ENCODE data around the gene C8G. TPM values are rescaled to one million over a fixed set of nuclear protein-coding genes. Genes with fewer than 3 reads are reported as not detected.

Gene C8G
- polyA plus RNA-seq, 1 experiment = 0.48 TPM

DNA sequence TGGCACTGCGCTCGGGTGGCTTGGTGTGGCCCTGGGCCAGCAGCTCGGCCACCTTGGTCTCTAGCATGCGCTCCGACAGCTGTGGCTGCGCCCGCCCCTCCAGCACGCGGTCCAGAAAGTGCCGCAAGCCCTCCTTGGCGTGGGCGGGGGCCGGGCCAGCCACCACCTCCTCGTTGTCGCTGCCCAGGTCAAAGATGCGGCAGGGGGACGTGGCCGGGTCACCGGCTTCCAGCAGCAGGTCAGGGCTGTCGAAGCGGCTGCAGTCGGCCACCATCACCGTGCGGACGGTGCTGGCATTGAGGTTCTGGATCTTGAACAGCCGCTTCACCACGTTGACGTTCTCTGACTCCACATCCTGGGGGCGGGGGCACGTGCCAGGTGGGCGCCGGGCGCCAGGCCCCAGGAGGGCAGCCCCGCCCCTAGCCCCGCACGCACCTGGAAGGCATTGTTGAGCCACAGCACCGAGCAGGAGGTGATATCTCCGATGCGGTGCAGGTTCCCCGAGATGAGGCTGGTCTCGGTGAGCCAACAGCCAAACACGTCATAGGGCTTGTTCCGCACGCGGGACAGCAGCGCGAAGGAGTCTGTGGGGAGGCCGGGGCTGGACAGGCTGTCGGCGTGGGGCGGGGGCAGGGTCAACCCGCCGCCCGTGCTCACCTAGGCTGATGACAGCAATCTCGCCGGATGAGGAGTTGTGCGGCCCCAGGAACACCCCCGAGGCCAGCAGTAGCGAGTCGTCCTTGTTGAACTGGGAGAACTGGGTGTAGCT is 2.7 kb upstream of the C8G start:
- ChIA-PET CTCF (no interaction called here), POLR2A (no interaction called here)
- TF ChIP-seq, protein P1, sequence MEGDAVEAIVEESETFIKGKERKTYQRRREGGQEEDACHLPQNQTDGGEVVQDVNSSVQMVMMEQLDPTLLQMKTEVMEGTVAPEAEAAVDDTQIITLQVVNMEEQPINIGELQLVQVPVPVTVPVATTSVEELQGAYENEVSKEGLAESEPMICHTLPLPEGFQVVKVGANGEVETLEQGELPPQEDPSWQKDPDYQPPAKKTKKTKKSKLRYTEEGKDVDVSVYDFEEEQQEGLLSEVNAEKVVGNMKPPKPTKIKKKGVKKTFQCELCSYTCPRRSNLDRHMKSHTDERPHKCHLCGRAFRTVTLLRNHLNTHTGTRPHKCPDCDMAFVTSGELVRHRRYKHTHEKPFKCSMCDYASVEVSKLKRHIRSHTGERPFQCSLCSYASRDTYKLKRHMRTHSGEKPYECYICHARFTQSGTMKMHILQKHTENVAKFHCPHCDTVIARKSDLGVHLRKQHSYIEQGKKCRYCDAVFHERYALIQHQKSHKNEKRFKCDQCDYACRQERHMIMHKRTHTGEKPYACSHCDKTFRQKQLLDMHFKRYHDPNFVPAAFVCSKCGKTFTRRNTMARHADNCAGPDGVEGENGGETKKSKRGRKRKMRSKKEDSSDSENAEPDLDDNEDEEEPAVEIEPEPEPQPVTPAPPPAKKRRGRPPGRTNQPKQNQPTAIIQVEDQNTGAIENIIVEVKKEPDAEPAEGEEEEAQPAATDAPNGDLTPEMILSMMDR (IDR thresholded peaks at IDR 0.05; ENCODE audit: insufficient read depth, low read depth, low read length) = no peak
- no peak for DNase-seq (ENCODE audit: low read depth)
- Histone ChIP-seq H3K27me3 (ENCODE audit: control insufficient read depth, insufficient read depth, low read length) (no peaks in the 10 kb centered on the region), H3K4me3 (ENCODE audit: low read depth, low read length) (no peak overlapping the region), H3K36me3 (ENCODE audit: control insufficient read depth, insufficient read depth, low read length) (peaks cover 28% of the 10 kb centered on the region)

DNA sequence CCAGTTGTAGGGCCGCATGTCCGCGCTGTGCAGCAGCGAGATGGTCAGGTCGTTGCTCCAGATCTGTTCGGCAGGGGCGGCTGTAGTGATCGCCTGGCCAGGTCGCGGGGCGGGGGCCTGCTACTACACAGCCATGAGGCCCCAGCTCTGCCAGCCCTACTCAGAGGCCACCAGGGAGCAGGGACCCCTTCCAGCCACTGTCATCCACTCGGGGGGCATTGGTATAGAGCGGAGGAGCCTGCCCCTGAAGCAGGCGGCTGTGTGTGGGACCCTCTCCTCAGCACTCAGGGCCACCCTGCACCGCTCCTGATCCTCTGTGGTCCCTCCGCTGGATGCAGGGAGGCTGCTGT is 2.2 kb upstream of the C8G start:
- peaks cover 26% of the 10 kb centered on the region for H3K36me3 ChIP-seq (ENCODE audit: control insufficient read depth, insufficient read depth, low read length)
- CTCF ChIA-PET = interaction anchor here (1.4 kb wide), 1 partner anchor 23 kb away, joined by 4 read pairs; no protein-coding TSS in a partner anchor
- POLR2A ChIA-PET = no interaction called here
- DNase-seq (ENCODE audit: low read depth) = no peak
- TF ChIP-seq, protein P1 (IDR thresholded peaks at IDR 0.05; ENCODE audit: insufficient read depth, low read depth, low read length) = no peak
- H3K27me3 ChIP-seq (ENCODE audit: control insufficient read depth, insufficient read depth, low read length) = no peaks in the 10 kb centered on the region
- peak overlapping the region; percentile 96 for H3K4me3 ChIP-seq (ENCODE audit: low read depth, low read length)

DNA sequence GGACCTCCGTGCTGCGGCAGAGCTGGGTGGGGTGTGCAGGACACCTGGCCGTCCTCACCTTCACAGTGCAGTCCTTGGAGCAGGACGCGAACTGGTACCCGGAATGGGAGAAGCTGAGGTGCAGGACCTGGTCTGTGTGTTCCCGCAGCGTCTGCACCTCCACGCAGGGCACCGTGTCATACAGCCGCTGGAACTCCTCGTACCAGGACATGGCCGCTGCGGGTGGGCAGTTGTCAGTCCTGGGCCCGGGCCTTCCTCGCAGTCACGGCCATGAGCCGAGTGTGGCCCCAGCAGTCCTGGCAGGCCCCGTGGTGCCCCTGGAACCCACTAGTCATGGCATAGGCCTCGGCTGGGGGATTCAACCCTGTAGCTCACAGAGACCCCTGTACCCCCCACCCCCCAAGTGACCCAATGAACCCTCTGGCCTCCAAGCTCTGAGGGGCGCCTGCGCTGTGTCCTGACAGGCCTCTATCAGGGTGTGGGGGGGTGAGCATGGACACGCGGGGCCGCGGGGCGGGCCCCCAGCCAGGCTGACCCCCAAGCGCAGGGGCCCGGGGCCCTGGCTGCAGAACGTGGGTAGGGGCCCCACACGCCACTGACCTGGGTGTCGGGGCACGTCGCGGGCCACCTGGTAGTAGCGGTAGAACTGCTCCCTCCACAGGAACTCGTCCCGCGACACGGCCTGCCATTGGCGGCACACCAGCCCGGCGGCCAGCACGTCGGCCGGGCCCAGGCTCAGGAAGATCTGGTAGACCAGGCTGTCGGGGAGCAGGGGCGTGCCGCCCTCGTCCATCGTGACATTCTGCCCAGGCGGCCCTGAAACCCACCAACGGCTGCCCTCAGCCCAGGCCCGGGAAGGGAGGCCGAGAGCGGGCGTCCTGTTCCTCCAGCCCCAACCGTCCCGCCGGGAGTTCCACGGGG is 1.5 kb upstream of the C8G start:
- CTCF ChIA-PET = interaction anchor here (0.6 to 1.5 kb wide), 8 partner anchors 11 to 92 kb away, joined by 3 to 8 read pairs (median 3); partner anchors contain the start of gene CLIC3
- no peak for DNase-seq (ENCODE audit: low read depth)
- no peaks in the 10 kb centered on the region for H3K27me3 ChIP-seq (ENCODE audit: control insufficient read depth, insufficient read depth, low read length)
- TF ChIP-seq, protein P1 (IDR thresholded peaks at IDR 0.05; ENCODE audit: insufficient read depth, low read depth, low read length) = no peak
- peak overlapping the region; percentile 96 for H3K4me3 ChIP-seq (ENCODE audit: low read depth, low read length)
- POLR2A ChIA-PET = no interaction called here
- peaks cover 26% of the 10 kb centered on the region for H3K36me3 ChIP-seq (ENCODE audit: control insufficient read depth, insufficient read depth, low read length)

DNA sequence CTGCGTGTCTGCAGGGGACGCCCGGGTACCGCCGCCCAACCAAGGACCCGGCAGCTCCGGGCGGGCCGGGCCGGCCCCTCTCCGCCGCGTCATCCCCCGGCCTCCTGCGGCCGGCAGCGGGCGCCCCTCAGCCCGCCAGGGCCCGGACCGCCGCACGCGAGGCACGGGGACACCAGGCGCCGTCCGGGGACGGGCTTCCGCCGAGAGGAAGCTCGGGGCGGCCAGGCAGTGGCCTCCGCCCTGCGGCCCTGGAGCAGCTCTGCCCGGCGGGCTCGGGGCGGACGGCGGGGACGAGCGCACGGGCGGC is 878 bp upstream of the C8G start:
- ChIA-PET POLR2A (no interaction called here), CTCF (interaction anchor here (0.6 to 1.5 kb wide), 8 partner anchors 10 to 91 kb away, joined by 3 to 8 read pairs (median 3); partner anchors contain the start of gene CLIC3)
- H3K27me3 ChIP-seq (ENCODE audit: control insufficient read depth, insufficient read depth, low read length) = no peaks in the 10 kb centered on the region
- TF ChIP-seq, protein P1 (IDR thresholded peaks at IDR 0.05; ENCODE audit: insufficient read depth, low read depth, low read length) = no peak
- peak overlapping the region; percentile 96 for H3K4me3 ChIP-seq (ENCODE audit: low read depth, low read length)
- no peak for DNase-seq (ENCODE audit: low read depth)
- H3K36me3 ChIP-seq (ENCODE audit: control insufficient read depth, insufficient read depth, low read length) = peaks cover 26% of the 10 kb centered on the region
